ENCODE results near the gene SHROOM3.

The SHROOM3 gene

DNA sequence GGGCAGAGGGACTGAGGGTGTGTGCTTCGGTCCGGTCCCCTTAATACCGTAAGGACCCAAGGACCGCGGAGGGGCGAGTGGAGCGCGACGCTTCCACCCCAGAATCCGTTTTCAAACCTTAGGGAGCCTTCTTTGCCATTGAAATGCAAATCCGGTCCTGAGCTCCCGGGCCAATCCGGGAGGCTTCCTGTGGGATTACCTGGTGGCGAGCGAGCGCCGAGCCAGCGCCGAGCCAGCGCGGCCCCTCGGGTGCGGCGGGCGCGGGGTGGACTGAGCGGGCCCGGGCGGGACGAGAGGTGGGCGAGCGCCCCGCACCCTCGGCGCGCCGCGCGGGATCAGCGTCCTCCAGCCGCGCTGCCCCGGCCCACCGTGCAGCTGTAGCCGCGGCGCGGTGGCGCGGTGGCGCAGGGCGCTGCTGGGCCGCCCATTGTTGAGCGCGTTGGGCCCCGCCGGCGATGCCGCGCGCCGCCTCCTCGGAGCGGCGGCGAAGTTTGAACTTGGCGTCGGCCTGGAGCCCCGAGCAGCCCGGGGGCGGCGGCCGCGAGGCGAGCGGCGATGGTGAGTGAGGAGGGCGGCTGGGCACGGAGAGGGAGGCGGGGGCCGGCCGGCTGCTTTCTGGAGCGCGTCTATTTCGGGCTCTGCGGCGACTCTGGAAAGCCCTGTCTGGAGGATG, 254.3 kb downstream of the SHROOM3 start:
- H3K4me3 ChIP-seq (ENCODE audit: low read length): peak overlapping the region; percentile 72; the same call in 1 of the 2 replicates
- H3K4me1 ChIP-seq (ENCODE audit: control insufficient read depth, insufficient read depth, low read length): no peaks in the 10 kb centered on the region
- H3K27me3 ChIP-seq (ENCODE audit: control insufficient read depth, insufficient read depth, low read length): no peaks in the 10 kb centered on the region
- no CpG with 5 or more reads among the region's 87 CpGs for WGBS (ENCODE audit: insufficient coverage, insufficient read length)
- DNase-seq (ENCODE audit: low read depth, low spot score): no peak
- no peaks in the 10 kb centered on the region for H3K36me3 ChIP-seq (ENCODE audit: control insufficient read depth, insufficient read depth, low read length)
- H3K27ac ChIP-seq (ENCODE audit: low read length): no peak overlapping the region
- H3K9me3 ChIP-seq (ENCODE audit: control insufficient read depth, insufficient read depth, low read length): no peaks in the 10 kb centered on the region

DNA sequence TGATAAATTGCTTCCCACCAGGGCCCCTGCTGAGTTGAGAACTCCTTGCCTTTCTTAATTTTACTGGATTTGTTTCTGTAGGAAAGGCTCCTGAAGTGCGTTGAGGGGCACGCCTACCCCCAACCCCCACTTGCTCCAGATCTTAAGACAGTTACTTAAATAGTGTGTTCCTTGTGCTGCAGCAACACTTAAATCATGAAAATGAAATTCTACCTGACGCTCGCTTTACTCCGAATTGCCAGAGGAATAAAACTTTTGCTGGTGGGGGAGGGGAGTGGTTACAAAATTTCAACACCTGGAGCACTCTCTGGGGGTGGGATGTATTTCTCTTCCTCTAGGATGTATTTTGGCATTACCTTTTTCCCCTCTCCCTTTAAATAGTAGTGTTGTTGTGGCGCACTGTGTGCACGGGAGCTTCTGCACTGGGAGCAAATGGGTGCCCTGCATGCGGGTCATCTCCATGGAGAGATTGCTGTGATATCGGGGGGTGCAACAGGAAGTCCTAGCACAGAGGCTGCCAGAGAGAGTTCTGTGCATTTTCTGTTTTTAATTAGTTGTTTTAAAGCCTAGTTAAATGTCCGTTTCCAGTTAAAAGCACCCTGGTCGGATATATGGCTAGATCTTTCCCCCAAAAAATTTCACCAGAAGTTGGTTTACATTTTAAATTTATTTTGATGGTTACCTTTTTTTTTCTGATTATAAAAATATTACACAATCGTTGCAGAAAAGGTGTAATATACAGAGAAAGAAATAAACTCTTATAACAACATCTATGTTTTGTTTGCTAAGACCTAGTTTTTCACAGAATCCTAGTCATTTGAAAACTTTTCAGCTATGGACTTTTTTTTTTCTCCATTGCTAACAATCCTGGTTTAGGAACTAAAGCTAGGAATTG, 255.2 kb downstream of the SHROOM3 start:
- no peak overlapping the region for H3K27ac ChIP-seq (ENCODE audit: low read length)
- no peaks in the 10 kb centered on the region for H3K9me3 ChIP-seq (ENCODE audit: control insufficient read depth, insufficient read depth, low read length)
- peak overlapping the region; percentile 72; the same call in 1 of the 2 replicates for H3K4me3 ChIP-seq (ENCODE audit: low read length)
- no peaks in the 10 kb centered on the region for H3K27me3 ChIP-seq (ENCODE audit: control insufficient read depth, insufficient read depth, low read length)
- no peaks in the 10 kb centered on the region for H3K36me3 ChIP-seq (ENCODE audit: control insufficient read depth, insufficient read depth, low read length)
- H3K4me1 ChIP-seq (ENCODE audit: control insufficient read depth, insufficient read depth, low read length): no peaks in the 10 kb centered on the region
- no peak for DNase-seq (ENCODE audit: low read depth, low spot score)
- WGBS (ENCODE audit: insufficient coverage, insufficient read length): no CpG with 5 or more reads among the region's 12 CpGs

DNA sequence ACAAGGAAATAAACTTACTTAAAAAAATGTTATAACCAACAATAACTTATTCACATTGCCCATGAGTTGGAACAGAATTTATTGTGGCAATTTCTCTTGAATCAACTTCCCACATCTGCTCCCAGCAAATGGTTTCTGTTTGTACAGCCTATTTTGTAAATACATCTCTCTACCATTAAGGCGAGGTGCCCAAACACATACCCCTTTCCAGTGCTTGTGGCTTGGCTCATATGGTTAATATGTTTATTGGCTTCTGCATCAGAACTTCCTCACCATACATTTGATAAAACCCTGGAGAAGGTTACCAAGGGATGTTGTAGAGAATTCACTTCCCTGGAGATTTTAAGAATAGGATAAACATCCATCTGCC, 255.9 kb downstream of the SHROOM3 start:
- H3K27me3 ChIP-seq (ENCODE audit: control insufficient read depth, insufficient read depth, low read length): no peaks in the 10 kb centered on the region
- no peak overlapping the region for H3K4me3 ChIP-seq (ENCODE audit: low read length)
- no peaks in the 10 kb centered on the region for H3K9me3 ChIP-seq (ENCODE audit: control insufficient read depth, insufficient read depth, low read length)
- H3K36me3 ChIP-seq (ENCODE audit: control insufficient read depth, insufficient read depth, low read length): no peaks in the 10 kb centered on the region
- no peak overlapping the region for H3K27ac ChIP-seq (ENCODE audit: low read length)
- peaks cover 2% of the 10 kb centered on the region; the same call in 1 of the 2 replicates for H3K4me1 ChIP-seq (ENCODE audit: control insufficient read depth, insufficient read depth, low read length)
- DNase-seq (ENCODE audit: low read depth, low spot score): no peak
- no CpG with 5 or more reads among the region's 1 CpG for WGBS (ENCODE audit: insufficient coverage, insufficient read length)

DNA sequence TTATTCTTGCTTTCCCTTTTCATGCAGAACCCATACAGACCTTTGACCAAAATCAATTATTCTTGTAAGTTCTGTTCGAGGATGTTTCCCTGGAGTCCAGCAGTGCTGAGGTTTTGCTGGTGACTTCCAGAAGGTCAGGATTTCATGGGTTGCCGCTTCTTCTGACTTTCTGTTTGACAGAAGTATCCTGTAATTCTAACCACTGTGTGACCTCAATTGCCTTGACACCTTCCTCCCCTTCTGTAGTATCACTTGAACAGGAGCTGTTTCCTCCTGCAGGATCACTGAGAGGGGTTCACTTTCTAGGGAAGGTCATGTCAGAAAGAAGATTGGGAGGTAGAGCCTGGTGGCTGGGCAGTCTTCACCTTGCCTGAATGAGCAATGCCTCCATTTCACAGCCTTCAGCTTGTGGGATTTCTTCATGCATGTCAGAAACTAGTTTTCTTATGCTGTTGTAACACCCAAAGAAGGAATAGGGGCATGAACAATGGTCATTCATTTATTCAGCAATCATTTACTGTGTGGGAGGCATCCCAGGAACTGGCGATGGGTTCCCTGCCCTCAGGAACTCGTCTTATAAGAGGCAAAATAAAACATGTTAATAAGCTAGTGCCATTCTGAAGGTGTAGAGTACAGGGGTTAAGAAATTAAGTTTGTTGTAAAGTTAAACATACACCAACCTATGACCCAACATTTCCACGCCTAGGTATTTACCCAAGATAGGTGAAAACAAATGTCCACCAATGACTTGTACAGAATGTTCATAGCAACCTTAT, 257.0 kb downstream of the SHROOM3 start:
- no peaks in the 10 kb centered on the region for H3K27me3 ChIP-seq (ENCODE audit: control insufficient read depth, insufficient read depth, low read length)
- DNase-seq (ENCODE audit: low read depth, low spot score): no peak
- no peak overlapping the region for H3K4me3 ChIP-seq (ENCODE audit: low read length)
- H3K9me3 ChIP-seq (ENCODE audit: control insufficient read depth, insufficient read depth, low read length): no peaks in the 10 kb centered on the region
- H3K36me3 ChIP-seq (ENCODE audit: control insufficient read depth, insufficient read depth, low read length): no peaks in the 10 kb centered on the region
- peaks cover 8% of the 10 kb centered on the region for H3K4me1 ChIP-seq (ENCODE audit: control insufficient read depth, insufficient read depth, low read length)
- WGBS (ENCODE audit: insufficient coverage, insufficient read length): no CpG with 5 or more reads among the region's 5 CpGs
- no peak overlapping the region for H3K27ac ChIP-seq (ENCODE audit: low read length)

DNA sequence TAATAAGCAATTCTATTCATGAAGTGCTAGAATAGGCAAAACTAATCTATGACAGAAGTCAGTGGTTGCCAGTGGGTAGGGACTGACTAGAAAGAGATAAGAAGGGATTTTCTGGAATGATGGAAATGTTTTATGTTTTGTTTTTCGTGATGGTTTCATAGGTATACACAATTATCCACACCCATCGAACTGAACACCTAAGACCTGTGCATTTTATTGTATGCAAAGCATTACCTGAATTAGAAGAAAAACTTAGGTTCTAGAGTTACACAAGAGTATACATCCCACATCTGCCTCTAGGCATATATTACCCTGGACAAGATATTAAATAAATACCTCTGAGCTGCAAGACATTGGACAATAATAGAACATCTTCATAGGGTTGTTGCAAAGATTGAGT, 257.7 kb downstream of the SHROOM3 start:
- Histone ChIP-seq H3K4me1 (ENCODE audit: control insufficient read depth, insufficient read depth, low read length) (peaks cover 11% of the 10 kb centered on the region), H3K27ac (ENCODE audit: low read length) (no peak overlapping the region), H3K9me3 (ENCODE audit: control insufficient read depth, insufficient read depth, low read length) (no peaks in the 10 kb centered on the region), H3K36me3 (ENCODE audit: control insufficient read depth, insufficient read depth, low read length) (no peaks in the 10 kb centered on the region), H3K27me3 (ENCODE audit: control insufficient read depth, insufficient read depth, low read length) (no peaks in the 10 kb centered on the region), H3K4me3 (ENCODE audit: low read length) (no peak overlapping the region)
- WGBS (ENCODE audit: insufficient coverage, insufficient read length): no CpG with 5 or more reads among the region's 2 CpGs
- DNase-seq (ENCODE audit: low read depth, low spot score): no peak

DNA sequence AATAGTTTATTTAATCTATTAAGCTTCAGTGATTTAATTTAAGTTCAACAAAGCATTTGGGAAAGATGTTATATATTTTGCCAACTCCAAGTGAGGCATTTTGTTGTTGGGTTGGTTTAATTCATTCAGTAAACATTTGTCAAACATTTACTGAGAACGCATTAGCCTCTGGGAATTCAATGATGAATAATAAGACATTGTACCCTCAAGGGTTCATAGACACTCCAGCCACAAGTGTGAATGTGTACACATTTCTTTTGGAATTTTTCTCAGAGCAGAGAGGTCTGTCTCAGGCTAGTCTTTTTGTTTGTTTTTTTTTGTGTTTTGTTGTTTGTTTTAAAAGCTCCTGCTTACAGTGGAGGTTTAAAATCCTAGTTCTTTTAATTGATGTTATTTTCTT, 259.0 kb downstream of the SHROOM3 start:
- Histone ChIP-seq H3K4me3 (ENCODE audit: low read length) (no peak overlapping the region), H3K27me3 (ENCODE audit: control insufficient read depth, insufficient read depth, low read length) (no peaks in the 10 kb centered on the region), H3K9me3 (ENCODE audit: control insufficient read depth, insufficient read depth, low read length) (no peaks in the 10 kb centered on the region), H3K27ac (ENCODE audit: low read length) (no peak overlapping the region), H3K36me3 (ENCODE audit: control insufficient read depth, insufficient read depth, low read length) (no peaks in the 10 kb centered on the region), H3K4me1 (ENCODE audit: control insufficient read depth, insufficient read depth, low read length) (peaks cover 13% of the 10 kb centered on the region)
- no CpG with 5 or more reads among the region's 1 CpG for WGBS (ENCODE audit: insufficient coverage, insufficient read length)
- no peak for DNase-seq (ENCODE audit: low read depth, low spot score)

DNA sequence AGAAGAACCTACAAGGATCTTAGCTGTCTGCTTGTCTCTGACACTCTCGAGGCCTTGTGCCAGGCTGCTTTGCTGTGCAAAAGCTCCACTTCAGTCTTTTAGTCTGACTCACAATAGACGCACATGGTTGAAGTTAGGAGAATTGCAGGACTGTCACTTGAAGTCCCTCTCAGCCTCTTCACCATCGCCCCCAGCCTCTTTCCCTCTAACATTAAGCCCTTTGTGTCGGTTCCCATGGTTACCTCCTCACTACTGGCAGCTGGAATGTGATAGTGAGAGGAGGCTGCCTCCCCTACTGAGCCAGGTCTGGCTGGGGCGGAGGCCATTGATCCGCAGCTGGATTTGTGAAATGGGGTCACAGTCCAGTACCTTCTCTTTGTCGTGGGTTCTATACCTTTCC, 261.1 kb downstream of the SHROOM3 start:
- H3K4me1 ChIP-seq (ENCODE audit: control insufficient read depth, insufficient read depth, low read length): peaks cover 13% of the 10 kb centered on the region
- no peaks in the 10 kb centered on the region for H3K9me3 ChIP-seq (ENCODE audit: control insufficient read depth, insufficient read depth, low read length)
- H3K27ac ChIP-seq (ENCODE audit: low read length): no peak overlapping the region
- no peaks in the 10 kb centered on the region; the same call in 1 of the 2 replicates for H3K27me3 ChIP-seq (ENCODE audit: control insufficient read depth, insufficient read depth, low read length)
- H3K36me3 ChIP-seq (ENCODE audit: control insufficient read depth, insufficient read depth, low read length): no peaks in the 10 kb centered on the region
- H3K4me3 ChIP-seq (ENCODE audit: low read length): no peak overlapping the region
- no CpG with 5 or more reads among the region's 7 CpGs for WGBS (ENCODE audit: insufficient coverage, insufficient read length)
- DNase-seq (ENCODE audit: low read depth, low spot score): peak; percentile 79

DNA sequence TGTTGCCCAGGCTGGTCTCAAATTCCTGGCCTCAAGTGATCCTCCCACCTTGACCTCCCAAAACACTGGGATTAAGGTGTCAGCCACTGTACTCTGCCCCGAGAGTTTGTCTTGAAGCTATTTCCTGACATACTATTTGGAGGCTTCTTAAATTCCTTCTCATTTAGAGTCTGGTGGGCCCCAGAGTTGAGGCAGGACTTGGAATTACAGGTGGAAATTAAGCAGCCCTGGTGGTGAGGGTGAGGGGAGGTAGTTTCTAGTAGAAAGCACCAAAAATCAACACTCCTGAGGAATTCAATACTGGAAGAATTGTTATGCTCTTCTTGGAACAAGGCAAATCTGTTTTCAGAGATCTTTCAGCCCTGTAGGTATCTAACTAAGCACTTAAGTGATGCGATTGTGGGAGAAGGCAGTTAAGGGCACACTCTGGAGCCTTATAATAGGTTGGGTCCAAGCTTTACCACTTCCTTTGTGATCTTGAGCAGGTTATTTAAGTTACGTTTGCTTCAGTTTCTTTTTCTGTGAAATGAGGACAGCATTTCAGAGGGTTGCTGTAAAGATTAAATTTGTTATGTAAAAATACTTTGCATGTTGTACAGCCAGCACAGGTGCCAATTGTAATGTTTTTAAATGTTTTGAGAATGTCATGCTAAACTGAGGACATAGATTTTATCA, 262.2 kb downstream of the SHROOM3 start:
- H3K36me3 ChIP-seq (ENCODE audit: control insufficient read depth, insufficient read depth, low read length): no peaks in the 10 kb centered on the region
- H3K9me3 ChIP-seq (ENCODE audit: control insufficient read depth, insufficient read depth, low read length): no peaks in the 10 kb centered on the region
- H3K4me3 ChIP-seq (ENCODE audit: low read length): no peak overlapping the region
- no CpG with 5 or more reads among the region's 3 CpGs for WGBS (ENCODE audit: insufficient coverage, insufficient read length)
- H3K4me1 ChIP-seq (ENCODE audit: control insufficient read depth, insufficient read depth, low read length): peaks cover 13% of the 10 kb centered on the region
- H3K27me3 ChIP-seq (ENCODE audit: control insufficient read depth, insufficient read depth, low read length): no peaks in the 10 kb centered on the region; the same call in 1 of the 2 replicates
- DNase-seq (ENCODE audit: low read depth, low spot score): no peak
- H3K27ac ChIP-seq (ENCODE audit: low read length): no peak overlapping the region

DNA sequence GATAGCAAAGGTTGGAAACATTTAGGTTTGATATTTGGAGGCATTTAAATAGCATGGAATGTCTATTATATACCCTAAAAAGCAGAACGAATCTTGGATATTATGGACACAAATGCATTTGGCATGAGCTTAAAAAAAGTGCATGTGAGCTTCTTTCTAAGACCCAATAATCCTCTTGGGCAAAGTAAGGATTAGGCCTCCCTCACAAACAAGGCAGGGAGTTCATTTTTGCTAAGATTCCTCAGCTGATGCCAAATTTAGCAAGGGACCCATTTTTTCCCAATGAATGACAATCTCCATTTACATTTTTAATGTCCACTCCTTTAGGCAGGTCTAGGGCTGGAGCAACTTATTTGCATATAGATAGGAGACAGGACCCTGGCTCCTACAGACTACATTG, 263.1 kb downstream of the SHROOM3 start:
- Histone ChIP-seq H3K36me3 (ENCODE audit: control insufficient read depth, insufficient read depth, low read length) (no peaks in the 10 kb centered on the region), H3K27ac (ENCODE audit: low read length) (no peak overlapping the region), H3K4me1 (ENCODE audit: control insufficient read depth, insufficient read depth, low read length) (peaks cover 13% of the 10 kb centered on the region), H3K27me3 (ENCODE audit: control insufficient read depth, insufficient read depth, low read length) (no peaks in the 10 kb centered on the region; the same call in 1 of the 2 replicates), H3K4me3 (ENCODE audit: low read length) (no peak overlapping the region), H3K9me3 (ENCODE audit: control insufficient read depth, insufficient read depth, low read length) (no peaks in the 10 kb centered on the region)
- no peak for DNase-seq (ENCODE audit: low read depth, low spot score)
- WGBS (ENCODE audit: insufficient coverage, insufficient read length): no CpG with 5 or more reads among the region's 1 CpG
